IMR-90 (cell line): ENCODE measurements around the gene MCF2L2. TPM values are rescaled to one million over a fixed set of nuclear protein-coding genes. Genes with fewer than 3 reads are reported as not detected.

Source experiments
- ATAC-seq: fragments of 200-7000 bp; cut with Tn5 transposase; 2 replicates; pipeline ENCODE4 v1.9.1; 2020; ENCODE audit warnings: low read depth, mild to moderate bottlenecking, moderate library complexity
- BruUV-seq: library from RNA; stranded (reverse); fragments of 400-500 nt; replicated peaks from 2 replicates; lab custom pipeline; 2021; lab: Mats Ljungman, UMichigan
- CTCF ChIA-PET: fragments of 300-600 bp; formaldehyde crosslinking; extraction: SDS; loops from one replicate; lab custom pipeline; 2021; ENCODE audit warnings: antibody characterized with exemption; lab: Yijun Ruan, JAX
- POLR2A ChIA-PET: fragments of 300-600 bp; sonication (Branson Sonifier 250); formaldehyde crosslinking; loops from one replicate; lab custom pipeline; 2022; ENCODE audit warnings: antibody characterized with exemption; ENCODE audit not compliant: unreplicated experiment; lab: Charles Lee
- DNase-seq: peaks from one replicate; pipeline ENCODE4 v3.0.0; 2013
- H2AFZ ChIP-seq: replicated peaks from 2 replicates; pipeline ENCODE3; 2013; ENCODE audit warnings: low read length, mild to moderate bottlenecking; ENCODE audit not compliant: poor library complexity
- H2AK5ac ChIP-seq: 2 replicates; pipeline ENCODE4 v1.6.1; 2013; ENCODE audit warnings: low read depth, low read length, inconsistent platforms
- H2AK9ac ChIP-seq: replicated peaks from 2 replicates; pipeline ENCODE3; 2013; ENCODE audit warnings: mild to moderate bottlenecking, low read depth, low read length, moderate library complexity; ENCODE audit not compliant: poor library complexity
- H2BK120ac ChIP-seq: 2 replicates; pipeline ENCODE4 v1.6.1; 2013; ENCODE audit warnings: low read depth, low read length, inconsistent platforms
- H2BK15ac ChIP-seq: 3 replicates; pipeline ENCODE4 v1.6.1; 2013; ENCODE audit warnings: low read depth, low read length, inconsistent platforms
- H2BK20ac ChIP-seq: 2 replicates; pipeline ENCODE4 v1.6.1; 2013; ENCODE audit warnings: low read depth, mild to moderate bottlenecking, inconsistent platforms, low read length, moderate library complexity
- H2BK5ac ChIP-seq: 2 replicates; pipeline ENCODE4 v1.6.1; 2013; ENCODE audit warnings: mild to moderate bottlenecking, low read depth, low read length, inconsistent platforms; ENCODE audit not compliant: poor library complexity, severe bottlenecking
- H3K14ac ChIP-seq: replicated peaks from 2 replicates; pipeline ENCODE4 v1.6.1; 2013; ENCODE audit warnings: low read depth, low read length, inconsistent platforms
- H3K18ac ChIP-seq: 2 replicates; pipeline ENCODE4 v1.6.1; 2013; ENCODE audit warnings: low read depth, low read length, control low read depth
- H3K23ac ChIP-seq: 2 replicates; pipeline ENCODE4 v1.6.1; 2013; ENCODE audit warnings: low read depth, low read length, inconsistent platforms
- H3K27ac ChIP-seq: 2 replicates; pipeline ENCODE4 v1.5.1; 2013; ENCODE audit warnings: mild to moderate bottlenecking, control low read depth, low read length; ENCODE audit not compliant: insufficient read depth
- H3K27me3 ChIP-seq: 2 replicates; pipeline ENCODE4 v1.6.1; 2013; ENCODE audit warnings: low read length; ENCODE audit not compliant: control insufficient read depth, insufficient read depth
- H3K36me3 ChIP-seq: 2 replicates; pipeline ENCODE4 v1.6.1; 2013; ENCODE audit warnings: low read length, mixed read lengths; ENCODE audit not compliant: control insufficient read depth, insufficient read depth
- H3K4ac ChIP-seq: 2 replicates; pipeline ENCODE4 v1.6.1; 2013; ENCODE audit warnings: low read depth, low read length, inconsistent platforms
- H3K4me1 ChIP-seq: 2 replicates; pipeline ENCODE4 v1.6.1; 2013; ENCODE audit warnings: low read length, mixed read lengths; ENCODE audit not compliant: control insufficient read depth, insufficient read depth
- H3K4me2 ChIP-seq: 2 replicates; pipeline ENCODE4 v1.6.1; 2013; ENCODE audit warnings: low read depth, mild to moderate bottlenecking, control low read depth, low read length, moderate library complexity
- H3K4me3 ChIP-seq: 2 replicates; pipeline ENCODE4 v1.5.1; 2013; ENCODE audit warnings: low read depth, mild to moderate bottlenecking, control low read depth, low read length, moderate library complexity; ENCODE audit not compliant: insufficient read depth
- H3K56ac ChIP-seq: 2 replicates; pipeline ENCODE4 v1.6.1; 2013; ENCODE audit warnings: low read length, inconsistent platforms; ENCODE audit not compliant: insufficient read depth; ENCODE audit errors: extremely low read depth
- H3K79me1 ChIP-seq, 2 experiments: 2 replicates each; pipeline ENCODE4 v1.6.1; 2013; ENCODE audit warnings: low read length in 2 of 2, inconsistent platforms in 1 of 2, low read depth in 1 of 2
- H3K9ac ChIP-seq: 2 replicates; pipeline ENCODE4 v1.6.1; 2013; ENCODE audit warnings: low read depth, low read length, control low read depth
- H3K9me1 ChIP-seq: 2 replicates; pipeline ENCODE4 v1.6.1; 2013; ENCODE audit warnings: low read length, inconsistent platforms; ENCODE audit not compliant: insufficient read depth
- H3K9me3 ChIP-seq: 2 replicates; pipeline ENCODE4 v1.6.1; 2013; ENCODE audit warnings: low read length; ENCODE audit not compliant: control insufficient read depth, insufficient read depth
- H4K20me1 ChIP-seq: 2 replicates; pipeline ENCODE4 v1.6.1; 2013; ENCODE audit warnings: low read length, inconsistent platforms; ENCODE audit not compliant: insufficient read depth
- H4K5ac ChIP-seq: 2 replicates; pipeline ENCODE4 v1.6.1; 2013; ENCODE audit warnings: mild to moderate bottlenecking, low read depth, low read length, control low read depth
- H4K8ac ChIP-seq, 2 experiments: 2 replicates each; pipeline ENCODE4 v1.6.1; 2013; ENCODE audit warnings: low read depth in 2 of 2, low read length in 2 of 2, control low read depth in 1 of 2, inconsistent platforms in 1 of 2
- H4K91ac ChIP-seq: 2 replicates; pipeline ENCODE4 v1.6.1; 2013; ENCODE audit warnings: low read depth, low read length, inconsistent platforms; ENCODE audit not compliant: insufficient read depth
- MAFK ChIP-seq: IDR thresholded peaks from 2 replicates; pipeline ENCODE4 v1.6.1; 2012; ENCODE audit warnings: low read depth, low read length, improper control_type of control experiment
- MXI1 ChIP-seq: IDR thresholded peaks from 2 replicates; pipeline ENCODE4 v1.6.1; 2012; ENCODE audit warnings: low read depth, mild to moderate bottlenecking, low read length, moderate library complexity, borderline replicate concordance
- RFX5 ChIP-seq: IDR thresholded peaks from 2 replicates; pipeline ENCODE4 v1.8.0; 2012; ENCODE audit warnings: low read depth, mild to moderate bottlenecking, low read length, moderate library complexity
- SMC3 ChIP-seq: fragments of 150-350 bp; IDR thresholded peaks from 2 replicates; pipeline ENCODE4 v1.6.1; 2016; ENCODE audit warnings: low read depth, mild to moderate bottlenecking, antibody characterized with exemption, low read length, moderate library complexity
- WGBS, 2 experiments: methylation state at CpG; one replicate each; pipeline versions ENCODE4 v1.1.5 to v1.1.7; 2013; ENCODE audit warnings: missing lambda C conversion rate in 2 of 2; ENCODE audit not compliant: insufficient read length in 1 of 2; ENCODE audit errors: extremely low coverage in 2 of 2; 5-methylcytosine and 5-hydroxymethylcytosine counted together
- dilution Hi-C: fragments of 300-500 bp; cut with HindIII; formaldehyde crosslinking; loops from one replicate; pipeline ENCODE4 v1.14.3; 2018; ENCODE audit warnings: low sequenced_read_pairs; ENCODE audit not compliant: unreplicated experiment
- in situ Hi-C: fragments of 300-500 bp; cut with MboI; formaldehyde crosslinking; loops from 3 replicates; pipeline ENCODE4 v1.14.3; 2019; ENCODE audit warnings: low sequenced_read_pairs, inconsistent platforms, mixed read lengths
- intact Hi-C: fragments of 100-400 bp; cut with micrococcal nuclease; formaldehyde crosslinking; loops from 2 replicates; pipeline ENCODE4 v1.10.0; 2022
- polyA plus RNA-seq, 3 experiments: library from polyadenylated mRNA; depleted of rRNA; stranded (reverse); fragments of >200 nt; gene quantifications; 2 replicates each; pipeline ENCODE4 v1.2.3, GENCODE V29; 2012; ENCODE audit warnings: low replicate concordance in 1 of 3
- total RNA-seq: library from RNA; depleted of rRNA; stranded (reverse); fragments of >200 nt; gene quantifications from 2 replicates; pipeline ENCODE4 v1.2.3, GENCODE V29; 2012
- TF ChIP-seq, protein P1 (sequence below): fragments of 150-350 bp; IDR thresholded peaks from 2 replicates; pipeline ENCODE4 v1.6.1; 2016; ENCODE audit warnings: low read depth, mild to moderate bottlenecking, low read length, moderate library complexity, borderline replicate concordance
- TF ChIP-seq, protein P2 (sequence below): fragments of 150-350 bp; IDR thresholded peaks from 2 replicates; pipeline ENCODE4 v1.6.1; 2017; ENCODE audit warnings: mild to moderate bottlenecking, antibody characterized with exemption, low read length, low read depth

The MCF2L2 gene
- total and polyA plus RNA-seq, 2 of the 4 experiments (the other 2 are of a cell fraction) = under 0.01 TPM; not detected in 1

DNA sequence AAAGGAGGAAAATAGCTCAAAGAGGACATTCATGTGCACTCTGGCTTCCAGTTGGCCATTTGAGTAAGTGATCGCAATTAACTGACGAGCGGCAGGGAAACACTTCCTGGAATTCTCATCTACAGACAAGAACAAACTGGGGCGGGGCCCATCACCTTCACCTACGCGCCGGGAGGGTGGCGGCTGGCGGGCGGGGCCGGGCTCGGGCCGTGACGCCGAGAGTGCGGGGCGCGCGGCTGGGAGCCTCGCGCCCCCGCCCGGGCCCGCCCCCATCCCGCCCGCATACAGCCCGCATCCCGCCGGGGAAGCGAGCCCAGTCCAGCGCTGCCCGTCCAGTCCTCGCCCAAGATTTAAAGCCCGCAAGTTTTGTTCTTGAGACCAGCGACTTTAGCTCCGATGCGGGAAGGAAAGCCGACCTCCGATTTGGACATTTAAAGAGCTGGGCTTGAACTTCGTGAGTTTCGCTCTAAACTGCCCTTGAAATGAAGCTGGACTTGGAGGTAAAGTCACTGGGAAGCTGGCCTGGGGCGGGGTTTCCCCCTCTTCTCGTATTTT lies 175.4 kb downstream of the MCF2L2 start, which contains the start of gene B3GNT5 (continued):
- TF ChIP-seq, protein P1, sequence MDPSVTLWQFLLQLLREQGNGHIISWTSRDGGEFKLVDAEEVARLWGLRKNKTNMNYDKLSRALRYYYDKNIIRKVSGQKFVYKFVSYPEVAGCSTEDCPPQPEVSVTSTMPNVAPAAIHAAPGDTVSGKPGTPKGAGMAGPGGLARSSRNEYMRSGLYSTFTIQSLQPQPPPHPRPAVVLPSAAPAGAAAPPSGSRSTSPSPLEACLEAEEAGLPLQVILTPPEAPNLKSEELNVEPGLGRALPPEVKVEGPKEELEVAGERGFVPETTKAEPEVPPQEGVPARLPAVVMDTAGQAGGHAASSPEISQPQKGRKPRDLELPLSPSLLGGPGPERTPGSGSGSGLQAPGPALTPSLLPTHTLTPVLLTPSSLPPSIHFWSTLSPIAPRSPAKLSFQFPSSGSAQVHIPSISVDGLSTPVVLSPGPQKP = no peak

DNA sequence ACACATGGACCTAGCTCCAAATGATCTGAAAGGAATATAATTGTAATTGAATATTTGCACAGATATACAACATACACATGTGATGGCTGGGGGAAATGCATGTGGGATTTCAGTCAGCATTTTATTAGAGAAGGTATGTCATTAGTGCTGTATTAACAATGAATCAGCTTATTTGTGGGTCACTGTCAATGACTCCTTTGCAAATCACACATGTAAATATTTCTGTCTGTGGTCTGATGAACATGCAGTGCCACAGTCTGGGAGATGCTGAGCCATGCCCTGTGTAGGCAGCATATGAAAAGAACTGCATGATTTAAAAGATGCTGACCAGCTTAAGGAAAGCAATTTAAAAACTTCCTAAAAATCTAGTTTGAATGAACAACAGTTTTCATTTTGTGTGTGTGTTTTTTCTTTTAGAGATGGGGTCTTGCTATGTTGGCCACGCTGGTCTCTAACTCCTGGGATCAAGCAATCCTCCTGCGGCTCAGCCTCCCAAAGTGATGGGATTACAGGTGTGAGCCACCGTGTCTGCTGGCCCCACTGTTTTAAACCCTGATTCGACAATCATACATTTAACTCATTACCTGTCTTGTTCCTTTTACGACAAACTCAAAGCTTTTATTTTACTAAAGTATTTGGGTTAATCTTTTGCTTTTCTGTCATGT lies 176.2 kb downstream of the MCF2L2 start:
- no peak overlapping the region for H2BK5ac ChIP-seq
- H3K27me3 ChIP-seq = peaks cover 36% of the 10 kb centered on the region
- H4K91ac ChIP-seq = no peak overlapping the region
- ATAC-seq (no peak), DNase-seq (no peak)
- in situ Hi-C loops (no loop called here), dilution Hi-C loops (no loop called here), intact Hi-C loops (loop anchor here (5.0 kb wide), 2 partner anchors 130 kb away; no protein-coding TSS in a partner anchor)
- no peak overlapping the region for H3K27ac ChIP-seq
- no peak overlapping the region for H3K14ac ChIP-seq
- no peaks in the 10 kb centered on the region for H3K4me1 ChIP-seq
- H3K4me3 ChIP-seq = no peak overlapping the region
- no peak overlapping the region for H3K18ac ChIP-seq
- ChIA-PET CTCF (no interaction called here), POLR2A (no interaction called here)
- H3K9me3 ChIP-seq = peaks cover 5% of the 10 kb centered on the region
- H2AK5ac ChIP-seq = no peak overlapping the region
- no peak overlapping the region for H3K23ac ChIP-seq
- H2BK20ac ChIP-seq = no peak overlapping the region
- H3K79me1 ChIP-seq = peaks cover 0 to 4% of the 10 kb centered on the region in 2 experiments; a peak in 1 of 4 replicates
- BruUV-seq = no TSS peak
- H3K9ac ChIP-seq = no peak overlapping the region
- H4K8ac ChIP-seq = no peak overlapping the region
- H3K9me1 ChIP-seq = no peaks in the 10 kb centered on the region
- no peak overlapping the region for H3K56ac ChIP-seq
- no peaks in the 10 kb centered on the region for H4K20me1 ChIP-seq
- no peak overlapping the region for H2AFZ ChIP-seq
- H4K5ac ChIP-seq = no peak overlapping the region
- H2BK15ac ChIP-seq = no peak overlapping the region
- WGBS, 2 experiments = no CpG with 5 or more reads among the region's 5 CpGs
- no peak overlapping the region for H2AK9ac ChIP-seq
- no peak for TF ChIP-seq MAFK
- TF ChIP-seq, protein P2, sequence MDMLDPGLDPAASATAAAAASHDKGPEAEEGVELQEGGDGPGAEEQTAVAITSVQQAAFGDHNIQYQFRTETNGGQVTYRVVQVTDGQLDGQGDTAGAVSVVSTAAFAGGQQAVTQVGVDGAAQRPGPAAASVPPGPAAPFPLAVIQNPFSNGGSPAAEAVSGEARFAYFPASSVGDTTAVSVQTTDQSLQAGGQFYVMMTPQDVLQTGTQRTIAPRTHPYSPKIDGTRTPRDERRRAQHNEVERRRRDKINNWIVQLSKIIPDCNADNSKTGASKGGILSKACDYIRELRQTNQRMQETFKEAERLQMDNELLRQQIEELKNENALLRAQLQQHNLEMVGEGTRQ = no peak
- TF ChIP-seq MXI1 = no peak
- no peak for TF ChIP-seq SMC3
- TF ChIP-seq RFX5 = no peak
- H3K4me2 ChIP-seq = no peak overlapping the region
- no peak overlapping the region for H3K4ac ChIP-seq
- H3K36me3 ChIP-seq = no peaks in the 10 kb centered on the region
- no peak overlapping the region for H2BK120ac ChIP-seq
